GM12878 (cell line): ENCODE measurements around the gene SLC17A8. TPM values are rescaled to one million over a fixed set of nuclear protein-coding genes. Genes with fewer than 3 reads are reported as not detected.

ENCODE experiments used
- ATAC-seq: fragments of 200-7000 bp; cut with Tn5 transposase; 3 replicates; pipeline ENCODE4 v1.9.1; 2020; ENCODE audit warnings: mild to moderate bottlenecking, moderate library complexity
- BruUV-seq: library from RNA; stranded (reverse); fragments of 400-500 nt; replicated peaks from 2 replicates; lab custom pipeline; 2021; lab: Mats Ljungman, UMichigan
- CTCF ChIA-PET: fragments of 300-600 bp; sonication (Branson Sonifier 250); formaldehyde crosslinking; extraction: SDS; loops from one replicate; lab custom pipeline; 2021; ENCODE audit warnings: inconsistent platforms; lab: Yijun Ruan, JAX
- POLR2A ChIA-PET: fragments of 350-600 bp; formaldehyde crosslinking; extraction: SDS; loops from one replicate; lab custom pipeline; 2021; ENCODE audit warnings: inconsistent platforms; lab: Charles Lee
- RAD21 ChIA-PET: fragments of 300-600 bp; sonication (Branson Sonifier 250); formaldehyde crosslinking; loops from one replicate; lab custom pipeline; 2023; ENCODE audit warnings: antibody characterized with exemption; ENCODE audit not compliant: unreplicated experiment; lab: Charles Lee
- SMC1A ChIA-PET: fragments of 300-600 bp; sonication (Branson Sonifier 250); formaldehyde crosslinking; loops from one replicate; lab custom pipeline; 2023; ENCODE audit not compliant: unreplicated experiment, uncharacterized antibody; lab: Charles Lee
- DNase-seq: peaks from one replicate; pipeline ENCODE4 v3.0.0-alpha.2; 2011; ENCODE audit warnings: low read depth, low spot score
- FAIRE-seq: peaks from 3 replicates; lab custom pipeline; 2011; peaks lifted over from hg19 to GRCh38; lab: Jason Lieb, UNC
- H2AFZ ChIP-seq: 2 replicates; pipeline ENCODE4 v1.6.0; 2011; ENCODE audit warnings: low read depth, low read length, control low read depth; ENCODE audit not compliant: control insufficient read depth
- H3K27ac ChIP-seq: 2 replicates; pipeline ENCODE4 v1.5.1; 2011; ENCODE audit warnings: control low read depth; ENCODE audit not compliant: control insufficient read depth, insufficient read depth
- H3K27me3 ChIP-seq, 2 experiments: replicated peaks in 1 of 2; 2 replicates each; pipeline versions ENCODE4 v1.6.0 to v1.6.1; 2011; ENCODE audit warnings: low read length in 1 of 2; ENCODE audit not compliant: control insufficient read depth in 2 of 2, insufficient read depth in 2 of 2
- H3K36me3 ChIP-seq, 2 experiments: 2 replicates each; pipeline ENCODE4 v1.5.1; 2011; ENCODE audit warnings: low read length in 1 of 2; ENCODE audit not compliant: control insufficient read depth in 2 of 2, insufficient read depth in 2 of 2
- H3K4me1 ChIP-seq: 2 replicates; pipeline ENCODE4 v1.6.1; 2011; ENCODE audit warnings: mild to moderate bottlenecking, low read length, moderate library complexity, mixed read lengths; ENCODE audit not compliant: control insufficient read depth, insufficient read depth
- H3K4me2 ChIP-seq: 2 replicates; pipeline ENCODE4 v1.6.0; 2011; ENCODE audit warnings: control low read depth; ENCODE audit not compliant: control insufficient read depth, insufficient read depth
- H3K4me3 ChIP-seq: fragments of 200-600 bp; sonication (generic); 2 replicates; pipeline ENCODE4 v1.5.1; 2016
- H3K79me2 ChIP-seq: 2 replicates; pipeline ENCODE4 v1.6.0; 2011; ENCODE audit warnings: low read length; ENCODE audit not compliant: control insufficient read depth, insufficient read depth
- H3K9ac ChIP-seq: 2 replicates; pipeline ENCODE4 v1.8.0; 2011; ENCODE audit warnings: low read length, control low read depth, mixed read lengths; ENCODE audit not compliant: control insufficient read depth, insufficient read depth
- H3K9me3 ChIP-seq: replicated peaks from 3 replicates; pipeline ENCODE4 v1.5.1; 2011; ENCODE audit warnings: mild to moderate bottlenecking, low read length; ENCODE audit not compliant: control insufficient read depth, insufficient read depth
- H4K20me1 ChIP-seq: 2 replicates; pipeline ENCODE4 v1.6.0; 2011; ENCODE audit not compliant: control insufficient read depth, insufficient read depth
- CHD1 ChIP-seq: IDR thresholded peaks from 2 replicates; pipeline ENCODE4 v1.6.1; 2012; ENCODE audit warnings: low read depth, low read length, improper control_type of control experiment
- CUX1 ChIP-seq: IDR thresholded peaks from 2 replicates; pipeline ENCODE4 v1.6.1; 2012; ENCODE audit warnings: improper control_type of control experiment, low read depth, low read length; ENCODE audit not compliant: insufficient replicate concordance
- EZH2 ChIP-seq: IDR thresholded peaks from 2 replicates; pipeline ENCODE4 v1.6.1; 2012; ENCODE audit warnings: low read depth, mild to moderate bottlenecking, control low read depth, inconsistent platforms, low read length, borderline replicate concordance; ENCODE audit not compliant: control insufficient read depth
- GABPA ChIP-seq: IDR thresholded peaks from 2 replicates; pipeline ENCODE4 v1.6.1; 2014; ENCODE audit warnings: antibody characterized with exemption, low read depth, mild to moderate bottlenecking, inconsistent platforms
- JUNB ChIP-seq: IDR thresholded peaks from 2 replicates; pipeline ENCODE4 v1.6.1; 2016; ENCODE audit warnings: antibody characterized with exemption, mild to moderate bottlenecking
- MYC ChIP-seq: IDR thresholded peaks from 2 replicates; pipeline ENCODE4 v1.6.1; 2011; ENCODE audit warnings: mild to moderate bottlenecking, low read length, moderate library complexity, inconsistent platforms; ENCODE audit not compliant: insufficient read depth, insufficient replicate concordance, insufficient read length, severe bottlenecking
- NBN ChIP-seq: fragments of 450-650 bp; IDR thresholded peaks from 2 replicates; pipeline ENCODE4 v1.6.1; 2016
- RCOR1 ChIP-seq: conservative IDR thresholded peaks from 2 replicates; pipeline ENCODE4 v1.6.1; 2012; ENCODE audit warnings: low read depth, low read length, improper control_type of control experiment
- RUNX3 ChIP-seq: IDR thresholded peaks from 2 replicates; pipeline ENCODE4 v1.6.1; 2012; ENCODE audit warnings: low read length, inconsistent platforms
- ZNF24 ChIP-seq: fragments of 450-650 bp; IDR thresholded peaks from 2 replicates; pipeline ENCODE4 v1.6.1; 2017; ENCODE audit warnings: antibody characterized with exemption, mild to moderate bottlenecking
- ZNF622 ChIP-seq: fragments of 450-650 bp; IDR thresholded peaks from 2 replicates; pipeline ENCODE4 v1.6.1; 2017; ENCODE audit warnings: mild to moderate bottlenecking, inconsistent platforms
- WGBS: methylation state at CpG from one replicate; pipeline ENCODE4 v1.1.6; 2016; ENCODE audit warnings: low lambda C conversion rate; ENCODE audit not compliant: insufficient replicate concordance, insufficient coverage; ENCODE audit errors: missing lambda C conversion rate; 5-methylcytosine and 5-hydroxymethylcytosine counted together
- in situ Hi-C: fragments of 300-500 bp; cut with MboI; formaldehyde crosslinking; loops from 9 replicates; pipeline ENCODE4 v1.14.3; 2018; ENCODE audit warnings: mixed read lengths
- intact Hi-C: fragments of 100-400 bp; cut with micrococcal nuclease; formaldehyde crosslinking; loops from one replicate; pipeline ENCODE4 v1.14.2; 2022; ENCODE audit not compliant: unreplicated experiment
- polyA plus RNA-seq, 11 experiments: library from polyadenylated mRNA; depleted of rRNA in 4 of 11; unstranded in 6 of 11; stranded (reverse) in 5 of 11; fragments of >200 nt; fragmentation: Nextera tagmentation in 4 of 11; fragmentation: Illumina TruSeq in 1 of 11; extraction: Ambion mirVana in 4 of 11; extraction: Trizol in 1 of 11; gene quantifications; 1 replicate in 1 of 11; 2 replicates in 10 of 11; pipeline versions ENCODE4 v1.2.1 to v1.2.3, GENCODE V29; 2011 to 2016; ENCODE audit warnings: inconsistent platforms in 2 of 11, missing spikeins in 2 of 11, low read depth in 1 of 11
- total RNA-seq, 4 experiments: library from RNA; depleted of rRNA in 3 of 4; stranded (reverse); fragments of >200 nt in 3 of 4; fragmentation: Illumina TruSeq in 1 of 4; extraction: Trizol in 1 of 4; gene quantifications; 2 replicates each; pipeline versions ENCODE4 v1.2.1 to v1.2.3, GENCODE V29; 2013 to 2021
- TF ChIP-seq, protein P1 (sequence below): fragments of 450-650 bp; IDR thresholded peaks from 2 replicates; pipeline ENCODE4 v1.6.1; 2017; ENCODE audit warnings: borderline replicate concordance
- TF ChIP-seq, protein P2 (sequence below): fragments of 450-650 bp; IDR thresholded peaks from 2 replicates; pipeline ENCODE4 v1.6.1; 2016; ENCODE audit warnings: mild to moderate bottlenecking, moderate library complexity, borderline replicate concordance
- TF ChIP-seq, protein P3 (sequence below): IDR thresholded peaks from 2 replicates; pipeline ENCODE4 v1.6.1; 2012; ENCODE audit warnings: low read depth, low read length, improper control_type of control experiment

SLC17A8 gene
- total and polyA plus RNA-seq, 10 of the 15 experiments (the other 5 are each of a cell fraction or from before 2014, with no cell fraction given): 0.18 TPM; not detected in 9

- FAIRE-seq (no peak), ATAC-seq (no peak), DNase-seq (no peak)
- H4K20me1 ChIP-seq: no peaks in the 10 kb centered on the region
- no peak overlapping the region for H3K4me2 ChIP-seq
- no peaks in the 10 kb centered on the region for H3K79me2 ChIP-seq
- BruUV-seq: no TSS peak
- no peaks in the 10 kb centered on the region for H3K36me3 ChIP-seq
- no peak overlapping the region for H3K27ac ChIP-seq
- ChIA-PET SMC1A (no interaction called here), POLR2A (no interaction called here), RAD21 (no interaction called here), CTCF (no interaction called here)
- H3K4me1 ChIP-seq: no peaks in the 10 kb centered on the region
- no peak overlapping the region for H2AFZ ChIP-seq
- in situ Hi-C loops (no loop called here), intact Hi-C loops (no loop called here)
- H3K4me3 ChIP-seq: no peak overlapping the region
- peaks cover 0 to 2% of the 10 kb centered on the region in 2 experiments; a peak in 2 of 4 replicates for H3K27me3 ChIP-seq
- WGBS: 6% methylated on average over 3 of the region's 3 CpGs
- H3K9ac ChIP-seq: no peak overlapping the region
- H3K9me3 ChIP-seq: no peaks in the 10 kb centered on the region
- TF ChIP-seq, protein P1, sequence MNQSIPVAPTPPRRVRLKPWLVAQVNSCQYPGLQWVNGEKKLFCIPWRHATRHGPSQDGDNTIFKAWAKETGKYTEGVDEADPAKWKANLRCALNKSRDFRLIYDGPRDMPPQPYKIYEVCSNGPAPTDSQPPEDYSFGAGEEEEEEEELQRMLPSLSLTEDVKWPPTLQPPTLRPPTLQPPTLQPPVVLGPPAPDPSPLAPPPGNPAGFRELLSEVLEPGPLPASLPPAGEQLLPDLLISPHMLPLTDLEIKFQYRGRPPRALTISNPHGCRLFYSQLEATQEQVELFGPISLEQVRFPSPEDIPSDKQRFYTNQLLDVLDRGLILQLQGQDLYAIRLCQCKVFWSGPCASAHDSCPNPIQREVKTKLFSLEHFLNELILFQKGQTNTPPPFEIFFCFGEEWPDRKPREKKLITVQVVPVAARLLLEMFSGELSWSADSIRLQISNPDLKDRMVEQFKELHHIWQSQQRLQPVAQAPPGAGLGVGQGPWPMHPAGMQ: no peak
- TF ChIP-seq ZNF622: no peak
- no peak for TF ChIP-seq GABPA
- no peak for TF ChIP-seq CUX1
- no peak for TF ChIP-seq NBN
- TF ChIP-seq RCOR1: no peak
- no peak for TF ChIP-seq CHD1
- TF ChIP-seq ZNF24: no peak
- TF ChIP-seq, protein P2, sequence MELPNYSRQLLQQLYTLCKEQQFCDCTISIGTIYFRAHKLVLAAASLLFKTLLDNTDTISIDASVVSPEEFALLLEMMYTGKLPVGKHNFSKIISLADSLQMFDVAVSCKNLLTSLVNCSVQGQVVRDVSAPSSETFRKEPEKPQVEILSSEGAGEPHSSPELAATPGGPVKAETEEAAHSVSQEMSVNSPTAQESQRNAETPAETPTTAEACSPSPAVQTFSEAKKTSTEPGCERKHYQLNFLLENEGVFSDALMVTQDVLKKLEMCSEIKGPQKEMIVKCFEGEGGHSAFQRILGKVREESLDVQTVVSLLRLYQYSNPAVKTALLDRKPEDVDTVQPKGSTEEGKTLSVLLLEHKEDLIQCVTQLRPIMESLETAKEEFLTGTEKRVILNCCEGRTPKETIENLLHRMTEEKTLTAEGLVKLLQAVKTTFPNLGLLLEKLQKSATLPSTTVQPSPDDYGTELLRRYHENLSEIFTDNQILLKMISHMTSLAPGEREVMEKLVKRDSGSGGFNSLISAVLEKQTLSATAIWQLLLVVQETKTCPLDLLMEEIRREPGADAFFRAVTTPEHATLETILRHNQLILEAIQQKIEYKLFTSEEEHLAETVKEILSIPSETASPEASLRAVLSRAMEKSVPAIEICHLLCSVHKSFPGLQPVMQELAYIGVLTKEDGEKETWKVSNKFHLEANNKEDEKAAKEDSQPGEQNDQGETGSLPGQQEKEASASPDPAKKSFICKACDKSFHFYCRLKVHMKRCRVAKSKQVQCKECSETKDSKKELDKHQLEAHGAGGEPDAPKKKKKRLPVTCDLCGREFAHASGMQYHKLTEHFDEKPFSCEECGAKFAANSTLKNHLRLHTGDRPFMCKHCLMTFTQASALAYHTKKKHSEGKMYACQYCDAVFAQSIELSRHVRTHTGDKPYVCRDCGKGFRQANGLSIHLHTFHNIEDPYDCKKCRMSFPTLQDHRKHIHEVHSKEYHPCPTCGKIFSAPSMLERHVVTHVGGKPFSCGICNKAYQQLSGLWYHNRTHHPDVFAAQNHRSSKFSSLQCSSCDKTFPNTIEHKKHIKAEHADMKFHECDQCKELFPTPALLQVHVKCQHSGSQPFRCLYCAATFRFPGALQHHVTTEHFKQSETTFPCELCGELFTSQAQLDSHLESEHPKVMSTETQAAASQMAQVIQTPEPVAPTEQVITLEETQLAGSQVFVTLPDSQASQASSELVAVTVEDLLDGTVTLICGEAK: no peak
- TF ChIP-seq RUNX3: no peak
- TF ChIP-seq MYC: no peak
- TF ChIP-seq, protein P3, sequence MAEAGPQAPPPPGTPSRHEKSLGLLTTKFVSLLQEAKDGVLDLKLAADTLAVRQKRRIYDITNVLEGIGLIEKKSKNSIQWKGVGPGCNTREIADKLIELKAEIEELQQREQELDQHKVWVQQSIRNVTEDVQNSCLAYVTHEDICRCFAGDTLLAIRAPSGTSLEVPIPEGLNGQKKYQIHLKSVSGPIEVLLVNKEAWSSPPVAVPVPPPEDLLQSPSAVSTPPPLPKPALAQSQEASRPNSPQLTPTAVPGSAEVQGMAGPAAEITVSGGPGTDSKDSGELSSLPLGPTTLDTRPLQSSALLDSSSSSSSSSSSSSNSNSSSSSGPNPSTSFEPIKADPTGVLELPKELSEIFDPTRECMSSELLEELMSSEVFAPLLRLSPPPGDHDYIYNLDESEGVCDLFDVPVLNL: no peak
- no peak for TF ChIP-seq EZH2
- TF ChIP-seq JUNB: no peak
These were observed 93.9 kb downstream of the SLC17A8 start for GRCh38 chr12:100450735-100451134.
